Keratinocyte (primary cell): ENCODE data around the gene CUTA. TPM values are rescaled to one million over a fixed set of nuclear protein-coding genes. Genes with fewer than 3 reads are reported as not detected.

ENCODE experiments used
- DNase-seq: peaks from one replicate; pipeline ENCODE4 v3.0.0-alpha.2; 2011; ENCODE audit warnings: low read depth, missing footprints, low spot score
- FAIRE-seq: peaks from 2 replicates; lab custom pipeline; 2011; peaks lifted over from hg19 to GRCh38; lab: Jason Lieb, UNC
- H2AFZ ChIP-seq: 2 replicates; pipeline ENCODE4 v1.6.0; 2012; ENCODE audit warnings: low read length, control low read depth, inconsistent platforms; ENCODE audit not compliant: control insufficient read depth
- H3K27ac ChIP-seq: 2 replicates; pipeline ENCODE4 v1.5.1; 2011; ENCODE audit warnings: low read length; ENCODE audit not compliant: control insufficient read depth, insufficient read depth
- H3K27me3 ChIP-seq: 3 replicates; pipeline ENCODE4 v1.6.0; 2011; ENCODE audit warnings: low read length; ENCODE audit not compliant: control insufficient read depth, insufficient read depth; ENCODE audit errors: extremely low read depth
- H3K36me3 ChIP-seq, 2 experiments: 2 replicates in 1 of 2; 3 replicates in 1 of 2; pipeline ENCODE4 v1.5.1; 2011; ENCODE audit warnings: low read length in 2 of 2, mild to moderate bottlenecking in 1 of 2; ENCODE audit not compliant: control insufficient read depth in 2 of 2, insufficient read depth in 2 of 2; ENCODE audit errors: extremely low read depth in 1 of 2
- H3K4me1 ChIP-seq: 3 replicates; pipeline ENCODE4 v1.5.1; 2011; ENCODE audit warnings: low read length; ENCODE audit not compliant: control insufficient read depth, insufficient read depth; ENCODE audit errors: extremely low read depth
- H3K4me2 ChIP-seq: 3 replicates; pipeline ENCODE4 v1.6.0; 2011; ENCODE audit warnings: low read depth, low read length; ENCODE audit not compliant: control insufficient read depth, insufficient read depth; ENCODE audit errors: extremely low read depth
- H3K4me3 ChIP-seq, 3 experiments: fragments of 200-600 bp in 1 of 3; sonication (generic) in 1 of 3; 2 replicates in 2 of 3; 3 replicates in 1 of 3; pipeline ENCODE4 v1.5.1; 2011 to 2016; ENCODE audit warnings: low read length in 3 of 3, mild to moderate bottlenecking in 3 of 3, control low read depth in 2 of 3, inconsistent platforms in 1 of 3, low read depth in 1 of 3, mixed read lengths in 1 of 3, mixed run types in 1 of 3, moderate library complexity in 1 of 3; ENCODE audit not compliant: control insufficient read depth in 2 of 3, insufficient read depth in 2 of 3; ENCODE audit errors: extremely low read depth in 1 of 3
- H3K79me2 ChIP-seq: 2 replicates; pipeline ENCODE4 v1.6.0; 2012; ENCODE audit warnings: low read length; ENCODE audit not compliant: control insufficient read depth, insufficient read depth
- H3K9ac ChIP-seq: 3 replicates; pipeline ENCODE4 v1.6.0; 2011; ENCODE audit warnings: low read length; ENCODE audit not compliant: control insufficient read depth, insufficient read depth; ENCODE audit errors: extremely low read depth
- H3K9me1 ChIP-seq: 3 replicates; pipeline ENCODE4 v1.6.0; 2011; ENCODE audit warnings: low read length; ENCODE audit not compliant: control insufficient read depth, insufficient read depth; ENCODE audit errors: extremely low read depth
- H3K9me3 ChIP-seq: 2 replicates; pipeline ENCODE4 v1.5.1; 2012; ENCODE audit warnings: low read depth, low read length; ENCODE audit not compliant: control insufficient read depth
- H4K20me1 ChIP-seq: 3 replicates; pipeline ENCODE4 v1.6.0; 2011; ENCODE audit warnings: low read length; ENCODE audit not compliant: control insufficient read depth, insufficient read depth; ENCODE audit errors: extremely low read depth
- CTCF ChIP-seq, 3 experiments: IDR thresholded peaks in 1 of 3; conservative IDR thresholded peaks in 1 of 3; optimal IDR thresholded peaks in 1 of 3; 2 replicates in 2 of 3; 3 replicates in 1 of 3; pipeline versions ENCODE3 to v1.5.1; 2011; ENCODE audit warnings: low read length in 3 of 3, mild to moderate bottlenecking in 3 of 3, moderate library complexity in 2 of 3, control low read depth in 1 of 3, inconsistent platforms in 1 of 3; ENCODE audit not compliant: insufficient read depth in 2 of 3; ENCODE audit errors: extremely low read depth in 1 of 3
- EZH2 ChIP-seq: IDR thresholded peaks from one replicate; pipeline ENCODE4 v1.6.1; 2012; ENCODE audit warnings: inconsistent platforms, mild to moderate bottlenecking, low read length, moderate library complexity
- dilution Hi-C: fragments of 300-500 bp; cut with MboI; formaldehyde crosslinking; loops from one replicate; pipeline ENCODE4 v1.7.0; 2020; ENCODE audit warnings: low sequenced_read_pairs; ENCODE audit not compliant: extremely low pct_ligation_motif_present
- polyA plus RNA-seq, 5 experiments: library from polyadenylated mRNA; depleted of rRNA in 3 of 5; stranded (reverse) in 3 of 5; stranded (forward) in 1 of 5; unstranded in 1 of 5; fragments of >200 nt; gene quantifications; 1 replicate in 1 of 5; 2 replicates in 3 of 5; 3 replicates in 1 of 5; pipeline versions ENCODE4 v1.2.1 to v1.2.3, GENCODE V29; 2011 to 2012; ENCODE audit warnings: missing spikeins in 2 of 5, low read depth in 1 of 5, low replicate concordance in 1 of 5

The CUTA gene
- polyA plus RNA-seq, 1 donor (not counting 4 experiments of a cell fraction or from before 2014, with no cell fraction given) = 178 TPM

- H4K20me1 ChIP-seq = no peaks in the 10 kb centered on the region
- no peak for DNase-seq
- no peak overlapping the region for H3K27ac ChIP-seq
Observed at GRCh38 chr6:33432546-33432945, 14.6 kb upstream of the CUTA start.

GRCh38 chr6:33431880-33432541, 14.1 kb upstream of the CUTA start:
- no peak overlapping the region for H2AFZ ChIP-seq
- TF ChIP-seq EZH2 = no peak
- no peak for TF ChIP-seq CTCF (optimal IDR thresholded peaks at IDR 0.05 in 1 of 3, IDR thresholded peaks at IDR 0.05 in 1 of 3, conservative IDR thresholded peaks at IDR 0.05 in 1 of 3; ENCODE audit: extremely low read depth in 1 of 3, insufficient read depth in 2 of 3, low read length in 3 of 3)
- no peak for DNase-seq
- dilution Hi-C loops = no loop called here
- peaks cover 5% of the 10 kb centered on the region for H3K79me2 ChIP-seq
- no peak overlapping the region for H3K4me2 ChIP-seq
- H3K9me3 ChIP-seq = no peaks in the 10 kb centered on the region
- peaks cover 37% of the 10 kb centered on the region for H3K4me1 ChIP-seq
- H3K27me3 ChIP-seq = no peaks in the 10 kb centered on the region
- H4K20me1 ChIP-seq = no peaks in the 10 kb centered on the region
- peaks cover 0 to 5% of the 10 kb centered on the region in 2 experiments for H3K36me3 ChIP-seq
- H3K9me1 ChIP-seq = no peaks in the 10 kb centered on the region
- no peak for FAIRE-seq
- no peak overlapping the region for H3K9ac ChIP-seq
- no peak overlapping the region for H3K27ac ChIP-seq
- no peak overlapping the region for H3K4me3 ChIP-seq

More at GRCh38 chr6:33432546-33432945, 14.6 kb upstream of the CUTA start:
- peaks cover 2% of the 10 kb centered on the region for H3K79me2 ChIP-seq
- H3K9me1 ChIP-seq = no peaks in the 10 kb centered on the region
- H2AFZ ChIP-seq = no peak overlapping the region
- peaks cover 2 to 8% of the 10 kb centered on the region in 2 experiments for H3K36me3 ChIP-seq
- TF ChIP-seq EZH2 = no peak
- TF ChIP-seq CTCF (optimal IDR thresholded peaks at IDR 0.05 in 1 of 3, IDR thresholded peaks at IDR 0.05 in 1 of 3, conservative IDR thresholded peaks at IDR 0.05 in 1 of 3; ENCODE audit: extremely low read depth in 1 of 3, insufficient read depth in 2 of 3, low read length in 3 of 3) = no peak
- no peak overlapping the region for H3K4me3 ChIP-seq
- FAIRE-seq = no peak
- H3K27me3 ChIP-seq = no peaks in the 10 kb centered on the region
- H3K9me3 ChIP-seq = no peaks in the 10 kb centered on the region
- no peak overlapping the region for H3K9ac ChIP-seq
- peaks cover 32% of the 10 kb centered on the region for H3K4me1 ChIP-seq
- dilution Hi-C loops = no loop called here
- no peak overlapping the region for H3K4me2 ChIP-seq
